Measurements from ENCODE around the gene TAS1R1.

GRCh38 chr1:6596351-6596750, 41.2 kb downstream of the TAS1R1 start:
- no peak for TF ChIP-seq POLR2A (IDR thresholded peaks at IDR 0.05; ENCODE audit: extremely low read depth, insufficient read length)
- no peak for TF ChIP-seq CTCF (IDR thresholded peaks at IDR 0.05; ENCODE audit: low read depth, low read length)
- TF ChIP-seq MAX (IDR thresholded peaks at IDR 0.05; ENCODE audit: low read depth, low read length): no peak
- TF ChIP-seq MYC (IDR thresholded peaks at IDR 0.05; ENCODE audit: low read depth, low read length): no peak

Measured in NB4 (cell line).